ENCODE measurements around the gene FAM117B. TPM values are rescaled to one million over a fixed set of nuclear protein-coding genes. Genes with fewer than 3 reads are reported as not detected.

The FAM117B gene
- total RNA-seq, 4 donors from 2014 or later = 6.7 to 15.6 (median 9.4) TPM

DNA sequence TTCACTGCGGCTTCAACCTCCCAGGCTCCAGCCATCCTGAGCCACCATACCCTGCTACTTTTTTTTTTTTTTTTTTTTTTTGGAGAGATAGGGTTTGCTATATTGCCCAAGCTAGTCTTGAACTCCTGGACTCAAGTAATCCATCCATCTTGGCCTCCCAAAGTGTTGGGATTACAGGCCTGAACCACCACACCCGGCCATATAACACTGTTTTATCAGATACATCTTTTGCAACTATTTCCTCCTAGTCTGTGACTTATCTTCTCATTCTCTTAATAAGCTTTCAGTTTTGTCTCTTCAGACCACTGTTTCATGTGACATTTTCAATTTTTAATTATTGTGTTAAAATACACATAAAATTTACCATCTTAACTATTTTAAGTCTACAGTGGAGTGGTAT is 35.7 kb upstream of the FAM117B start:
- Histone ChIP-seq H3K27ac (no peak overlapping the region), H3K4me1 (peaks cover 0 to 26% (median 7%) of the 10 kb centered on the region in 3 donors), H3K4me3 (no peak overlapping the region), H3K36me3 (no peaks in the 10 kb centered on the region), H3K9me3 (no peaks in the 10 kb centered on the region), H3K27me3 (no peaks in the 10 kb centered on the region)
- intact Hi-C loops (cut with DNase I) = no loop called here
- no peak for DNase-seq
- WGBS, 2 donors = 83 to 97% methylated on average over 2 of the region's 2 CpGs
- no peak for TF ChIP-seq POLR2A (IDR thresholded peaks at IDR 0.05)
- TF ChIP-seq, protein P1, sequence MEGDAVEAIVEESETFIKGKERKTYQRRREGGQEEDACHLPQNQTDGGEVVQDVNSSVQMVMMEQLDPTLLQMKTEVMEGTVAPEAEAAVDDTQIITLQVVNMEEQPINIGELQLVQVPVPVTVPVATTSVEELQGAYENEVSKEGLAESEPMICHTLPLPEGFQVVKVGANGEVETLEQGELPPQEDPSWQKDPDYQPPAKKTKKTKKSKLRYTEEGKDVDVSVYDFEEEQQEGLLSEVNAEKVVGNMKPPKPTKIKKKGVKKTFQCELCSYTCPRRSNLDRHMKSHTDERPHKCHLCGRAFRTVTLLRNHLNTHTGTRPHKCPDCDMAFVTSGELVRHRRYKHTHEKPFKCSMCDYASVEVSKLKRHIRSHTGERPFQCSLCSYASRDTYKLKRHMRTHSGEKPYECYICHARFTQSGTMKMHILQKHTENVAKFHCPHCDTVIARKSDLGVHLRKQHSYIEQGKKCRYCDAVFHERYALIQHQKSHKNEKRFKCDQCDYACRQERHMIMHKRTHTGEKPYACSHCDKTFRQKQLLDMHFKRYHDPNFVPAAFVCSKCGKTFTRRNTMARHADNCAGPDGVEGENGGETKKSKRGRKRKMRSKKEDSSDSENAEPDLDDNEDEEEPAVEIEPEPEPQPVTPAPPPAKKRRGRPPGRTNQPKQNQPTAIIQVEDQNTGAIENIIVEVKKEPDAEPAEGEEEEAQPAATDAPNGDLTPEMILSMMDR (IDR thresholded peaks at IDR 0.05) = no peak

DNA sequence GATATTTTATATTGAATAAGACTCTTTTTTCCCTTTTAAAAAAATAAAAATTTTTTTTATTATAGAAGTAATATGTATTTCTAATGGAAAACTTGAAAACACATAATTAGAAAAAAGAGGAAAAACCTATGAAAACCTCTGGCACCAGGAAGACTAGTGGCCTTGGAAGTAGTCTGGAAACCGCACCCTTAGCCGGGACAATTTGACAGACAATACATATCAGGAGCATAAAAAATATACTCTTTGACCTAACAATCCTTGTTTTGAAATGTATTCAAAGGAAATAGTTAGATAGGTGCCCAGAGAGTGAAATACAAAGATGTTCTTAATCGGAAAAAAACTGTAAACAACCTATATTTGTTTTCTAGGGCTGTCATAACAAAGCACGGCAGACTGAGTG is 34.9 kb upstream of the FAM117B start:
- Histone ChIP-seq H3K27ac (no peak overlapping the region), H3K4me1 (peaks cover 0 to 20% (median 7%) of the 10 kb centered on the region in 3 donors), H3K27me3 (no peaks in the 10 kb centered on the region), H3K36me3 (no peaks in the 10 kb centered on the region), H3K4me3 (no peak overlapping the region), H3K9me3 (no peaks in the 10 kb centered on the region)
- intact Hi-C loops (cut with DNase I) = no loop called here
- TF ChIP-seq, protein P1 (IDR thresholded peaks at IDR 0.05) = no peak
- no peak for TF ChIP-seq POLR2A (IDR thresholded peaks at IDR 0.05)
- no peak for DNase-seq
- 66 to 71% methylated on average over 4 of the region's 4 CpGs for WGBS, 2 donors

DNA sequence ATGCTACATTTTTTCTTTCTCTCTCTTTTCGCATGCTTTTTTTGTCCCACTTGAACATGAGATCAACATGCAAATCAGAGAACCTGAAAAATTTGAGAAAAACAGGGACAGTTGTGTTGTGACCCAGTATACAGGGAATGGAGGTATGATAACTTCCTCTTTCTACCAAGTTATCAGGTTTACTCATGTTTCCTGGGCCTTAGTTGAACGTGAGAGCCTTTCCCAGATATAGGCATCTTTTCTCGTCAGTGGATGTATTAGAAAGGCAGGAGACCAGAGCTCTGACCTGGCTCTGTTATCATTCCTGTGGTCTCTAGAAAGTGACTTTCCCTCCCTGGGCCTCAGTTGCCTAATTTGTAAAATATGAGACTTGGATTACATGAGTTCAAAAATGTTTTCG is 30.1 kb upstream of the FAM117B start:
- Histone ChIP-seq H3K9me3 (no peaks in the 10 kb centered on the region), H3K27ac (peak overlapping the region in 1 of 4 donors; percentile 64), H3K36me3 (no peaks in the 10 kb centered on the region), H3K4me1 (peaks cover 0 to 39% (median 15%) of the 10 kb centered on the region in 3 donors), H3K4me3 (no peak overlapping the region), H3K27me3 (no peaks in the 10 kb centered on the region)
- TF ChIP-seq POLR2A (IDR thresholded peaks at IDR 0.05) = no peak
- TF ChIP-seq, protein P1 (IDR thresholded peaks at IDR 0.05) = no peak
- no peak for DNase-seq
- intact Hi-C loops (cut with DNase I) = no loop called here
- 53 to 56% methylated on average over 4 of the region's 4 CpGs for WGBS, 2 donors

DNA sequence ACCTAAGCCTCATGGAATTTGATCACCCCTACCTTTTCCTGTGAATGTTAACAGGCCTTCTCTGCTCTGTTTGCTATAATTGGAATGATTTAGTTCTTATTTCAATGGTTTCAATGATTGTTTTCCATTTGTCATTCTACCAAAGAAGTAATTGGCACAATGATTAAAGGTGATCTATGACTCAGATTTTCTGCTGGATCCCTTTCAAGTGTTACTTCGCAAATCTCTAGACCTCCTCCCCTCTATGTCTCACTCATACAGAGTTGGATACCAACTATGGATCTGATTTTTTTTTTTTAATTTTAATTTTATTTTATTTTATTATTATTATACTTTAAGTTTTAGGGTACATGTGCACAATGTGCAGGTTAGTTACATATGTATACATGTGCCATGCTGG is 29.6 kb upstream of the FAM117B start:
- TF ChIP-seq POLR2A (IDR thresholded peaks at IDR 0.05) = no peak
- TF ChIP-seq, protein P1 (IDR thresholded peaks at IDR 0.05) = no peak
- DNase-seq = no peak
- peak overlapping the region in 1 of 4 donors; percentile 64 for H3K27ac ChIP-seq
- no peaks in the 10 kb centered on the region for H3K9me3 ChIP-seq
- 34 to 48% methylated on average over 1 of the region's 1 CpG for WGBS, 2 donors
- H3K4me1 ChIP-seq = peaks cover 0 to 44% (median 20%) of the 10 kb centered on the region in 3 donors
- H3K27me3 ChIP-seq = no peaks in the 10 kb centered on the region
- no peak overlapping the region for H3K4me3 ChIP-seq
- intact Hi-C loops (cut with DNase I) = no loop called here
- no peaks in the 10 kb centered on the region for H3K36me3 ChIP-seq

DNA sequence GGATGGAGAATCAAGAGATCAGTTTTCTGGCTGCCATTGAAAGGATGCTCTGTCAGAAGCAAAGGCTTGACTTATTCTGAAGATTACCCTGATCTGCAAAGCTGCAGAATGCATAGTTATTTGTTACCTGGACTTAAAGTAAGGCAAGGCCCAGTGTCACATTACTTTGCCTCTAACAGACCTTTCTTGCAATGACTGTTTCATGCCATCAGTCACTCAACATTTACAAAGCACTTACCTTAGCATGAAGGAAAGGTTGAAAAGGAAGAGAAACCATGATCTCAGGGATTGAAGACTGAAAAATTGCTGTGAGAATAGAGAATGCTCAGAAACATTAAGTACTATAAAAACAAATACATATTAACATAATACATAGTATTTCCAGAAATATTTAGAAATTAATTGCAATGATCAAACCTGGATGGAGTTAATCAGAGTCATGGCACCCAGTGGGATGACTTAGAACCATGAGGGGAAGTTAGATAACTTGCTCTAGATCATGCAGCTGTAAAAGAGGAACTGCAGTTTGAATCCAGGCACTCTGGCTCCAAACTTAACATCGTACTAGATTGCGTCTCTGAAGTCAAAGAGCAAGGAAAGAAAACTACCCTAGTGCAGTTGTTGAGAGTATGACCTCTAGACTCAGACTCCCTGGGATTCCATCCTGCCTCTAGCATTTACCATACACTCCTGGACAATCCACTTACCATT is 26.5 kb upstream of the FAM117B start:
- no peak for TF ChIP-seq POLR2A (IDR thresholded peaks at IDR 0.05)
- TF ChIP-seq, protein P1 (IDR thresholded peaks at IDR 0.05) = no peak
- intact Hi-C loops (cut with DNase I) = no loop called here
- no peaks in the 10 kb centered on the region for H3K9me3 ChIP-seq
- no peaks in the 10 kb centered on the region for H3K27me3 ChIP-seq
- 76 to 96% methylated on average over 2 of the region's 2 CpGs for WGBS, 2 donors
- no peaks in the 10 kb centered on the region for H3K36me3 ChIP-seq
- no peak overlapping the region for H3K4me3 ChIP-seq
- H3K27ac ChIP-seq = peak overlapping the region in 2 of 4 donors; percentile 54 to 70
- no peak for DNase-seq
- peaks cover 0 to 32% (median 15%) of the 10 kb centered on the region in 3 donors for H3K4me1 ChIP-seq

All from esophagus squamous epithelium (tissue), 5 donors.